HepG2 (cell line): ENCODE results near the gene ACER3.
"Not testable (repeated sequence)": the region's sequence is repeated elsewhere in the genome, so short reads cannot be mapped to it uniquely, and the experiment has no call there.

Experiments used
- ATF7 ChIP-seq, 2 experiments: fragments of 450-650 bp in 1 of 2; sonication (generic) in 1 of 2; formaldehyde crosslinking in 1 of 2; IDR thresholded peaks; 2 replicates each; pipeline versions ENCODE4 v1.4.0 to v1.6.1; 2016 to 2020; ENCODE audit warnings: antibody characterized with exemption in 1 of 2, mild to moderate bottlenecking in 1 of 2, missing genetic modification reagents in 1 of 2
- CREB1 ChIP-seq, 2 experiments: fragments of 450-650 bp in 1 of 2; IDR thresholded peaks; 2 replicates each; pipeline ENCODE4 v1.6.1; 2016 to 2017; ENCODE audit warnings: control low read depth in 1 of 2, mild to moderate bottlenecking in 1 of 2, missing compliant biosample characterization in 1 of 2, missing genetic modification characterization in 1 of 2
- FOXJ3 ChIP-seq: sonication (generic); formaldehyde crosslinking; IDR thresholded peaks from 2 replicates; pipeline ENCODE4 v1.4.0; 2020; ENCODE audit warnings: missing genetic modification reagents, mild to moderate bottlenecking, borderline replicate concordance
- KDM4B ChIP-seq: sonication (generic); formaldehyde crosslinking; IDR thresholded peaks from 2 replicates; pipeline ENCODE4 v1.4.0; 2020; ENCODE audit warnings: missing genetic modification reagents
- KLF12 ChIP-seq: sonication (generic); formaldehyde crosslinking; IDR thresholded peaks from 2 replicates; pipeline ENCODE4 v1.4.0; 2020; ENCODE audit warnings: missing genetic modification reagents, borderline replicate concordance
- ZNF446 ChIP-seq: sonication (generic); formaldehyde crosslinking; IDR thresholded peaks from 2 replicates; pipeline ENCODE4 v1.5.0; 2020; ENCODE audit warnings: mild to moderate bottlenecking, missing genetic modification reagents
- TF ChIP-seq, protein P1 (sequence below): sonication (generic); formaldehyde crosslinking; IDR thresholded peaks from 2 replicates; pipeline ENCODE4 v1.5.0; 2020; ENCODE audit warnings: mild to moderate bottlenecking, missing genetic modification reagents, moderate library complexity
- TF ChIP-seq, protein P2 (sequence below), 2 experiments: IDR thresholded peaks; 2 replicates each; pipeline ENCODE4 v1.6.1; 2011 to 2012; ENCODE audit warnings: low read length in 2 of 2, borderline replicate concordance in 1 of 2, low read depth in 1 of 2, mild to moderate bottlenecking in 1 of 2, moderate library complexity in 1 of 2

DNA sequence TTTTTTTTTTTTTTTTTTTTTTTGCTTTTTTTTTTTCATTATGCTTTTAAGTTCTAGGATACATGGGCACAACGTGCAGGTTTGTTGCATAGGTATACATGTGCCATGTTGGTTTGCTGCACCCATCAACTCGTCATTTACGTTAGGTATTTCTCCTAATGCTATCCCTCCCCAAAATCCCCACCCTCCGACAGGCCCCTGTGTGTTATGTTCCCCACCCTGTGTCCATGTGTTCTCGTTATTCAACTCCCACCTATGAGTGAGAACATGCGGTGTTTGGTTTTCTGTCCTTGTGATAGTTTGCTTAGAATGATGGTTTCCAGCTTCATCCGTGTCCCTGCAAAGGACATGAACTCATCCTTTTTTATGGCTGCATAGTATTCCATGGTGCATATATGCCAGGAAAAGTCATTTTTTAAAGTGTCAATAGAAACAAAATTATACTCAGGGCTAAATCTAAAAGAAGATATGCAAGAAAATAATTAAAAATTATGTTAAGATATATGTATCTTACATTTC lies 187.3 kb downstream of the ACER3 start:
- not testable (repeated sequence) for TF ChIP-seq FOXJ3 (CRISPR knock-in tag); KLF12 (CRISPR knock-in tag); ZNF446 (CRISPR knock-in tag); CREB1 (IDR thresholded peaks at IDR 0.05); CREB1 (CRISPR knock-in tag; IDR thresholded peaks at IDR 0.05); KDM4B; ATF7 (IDR thresholded peaks at IDR 0.05); ATF7 (CRISPR knock-in tag; IDR thresholded peaks at IDR 0.05)
- TF ChIP-seq, protein P1, sequence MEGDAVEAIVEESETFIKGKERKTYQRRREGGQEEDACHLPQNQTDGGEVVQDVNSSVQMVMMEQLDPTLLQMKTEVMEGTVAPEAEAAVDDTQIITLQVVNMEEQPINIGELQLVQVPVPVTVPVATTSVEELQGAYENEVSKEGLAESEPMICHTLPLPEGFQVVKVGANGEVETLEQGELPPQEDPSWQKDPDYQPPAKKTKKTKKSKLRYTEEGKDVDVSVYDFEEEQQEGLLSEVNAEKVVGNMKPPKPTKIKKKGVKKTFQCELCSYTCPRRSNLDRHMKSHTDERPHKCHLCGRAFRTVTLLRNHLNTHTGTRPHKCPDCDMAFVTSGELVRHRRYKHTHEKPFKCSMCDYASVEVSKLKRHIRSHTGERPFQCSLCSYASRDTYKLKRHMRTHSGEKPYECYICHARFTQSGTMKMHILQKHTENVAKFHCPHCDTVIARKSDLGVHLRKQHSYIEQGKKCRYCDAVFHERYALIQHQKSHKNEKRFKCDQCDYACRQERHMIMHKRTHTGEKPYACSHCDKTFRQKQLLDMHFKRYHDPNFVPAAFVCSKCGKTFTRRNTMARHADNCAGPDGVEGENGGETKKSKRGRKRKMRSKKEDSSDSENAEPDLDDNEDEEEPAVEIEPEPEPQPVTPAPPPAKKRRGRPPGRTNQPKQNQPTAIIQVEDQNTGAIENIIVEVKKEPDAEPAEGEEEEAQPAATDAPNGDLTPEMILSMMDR (CRISPR knock-in tag): not testable (repeated sequence)
- TF ChIP-seq, protein P2, sequence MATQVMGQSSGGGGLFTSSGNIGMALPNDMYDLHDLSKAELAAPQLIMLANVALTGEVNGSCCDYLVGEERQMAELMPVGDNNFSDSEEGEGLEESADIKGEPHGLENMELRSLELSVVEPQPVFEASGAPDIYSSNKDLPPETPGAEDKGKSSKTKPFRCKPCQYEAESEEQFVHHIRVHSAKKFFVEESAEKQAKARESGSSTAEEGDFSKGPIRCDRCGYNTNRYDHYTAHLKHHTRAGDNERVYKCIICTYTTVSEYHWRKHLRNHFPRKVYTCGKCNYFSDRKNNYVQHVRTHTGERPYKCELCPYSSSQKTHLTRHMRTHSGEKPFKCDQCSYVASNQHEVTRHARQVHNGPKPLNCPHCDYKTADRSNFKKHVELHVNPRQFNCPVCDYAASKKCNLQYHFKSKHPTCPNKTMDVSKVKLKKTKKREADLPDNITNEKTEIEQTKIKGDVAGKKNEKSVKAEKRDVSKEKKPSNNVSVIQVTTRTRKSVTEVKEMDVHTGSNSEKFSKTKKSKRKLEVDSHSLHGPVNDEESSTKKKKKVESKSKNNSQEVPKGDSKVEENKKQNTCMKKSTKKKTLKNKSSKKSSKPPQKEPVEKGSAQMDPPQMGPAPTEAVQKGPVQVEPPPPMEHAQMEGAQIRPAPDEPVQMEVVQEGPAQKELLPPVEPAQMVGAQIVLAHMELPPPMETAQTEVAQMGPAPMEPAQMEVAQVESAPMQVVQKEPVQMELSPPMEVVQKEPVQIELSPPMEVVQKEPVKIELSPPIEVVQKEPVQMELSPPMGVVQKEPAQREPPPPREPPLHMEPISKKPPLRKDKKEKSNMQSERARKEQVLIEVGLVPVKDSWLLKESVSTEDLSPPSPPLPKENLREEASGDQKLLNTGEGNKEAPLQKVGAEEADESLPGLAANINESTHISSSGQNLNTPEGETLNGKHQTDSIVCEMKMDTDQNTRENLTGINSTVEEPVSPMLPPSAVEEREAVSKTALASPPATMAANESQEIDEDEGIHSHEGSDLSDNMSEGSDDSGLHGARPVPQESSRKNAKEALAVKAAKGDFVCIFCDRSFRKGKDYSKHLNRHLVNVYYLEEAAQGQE (IDR thresholded peaks at IDR 0.05; ENCODE audit: borderline replicate concordance in 1 of 2, low read depth in 1 of 2, low read length in 2 of 2): not testable (repeated sequence)
